ENCODE measurements around the gene MYOCD.

DNA sequence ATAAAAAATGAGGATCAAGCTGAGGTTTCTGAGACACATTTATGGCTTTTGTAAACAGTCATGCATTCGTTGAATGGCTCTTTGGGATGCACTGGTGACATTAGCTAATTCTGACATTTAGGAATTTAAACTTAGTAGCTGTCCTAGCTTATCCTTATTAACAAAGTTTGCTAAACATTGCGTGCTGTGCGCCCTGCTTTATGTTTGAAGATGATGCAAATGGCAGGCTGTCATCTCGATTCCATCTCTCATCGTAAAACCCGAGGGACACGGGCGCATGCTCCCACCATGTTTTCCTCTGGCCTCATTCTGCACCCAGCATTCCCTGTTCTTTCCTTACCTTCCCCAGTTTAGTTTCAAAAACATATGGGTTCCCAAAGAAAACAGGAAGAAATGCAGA lies 69.8 kb downstream of the MYOCD start:
- TF ChIP-seq, protein P1, sequence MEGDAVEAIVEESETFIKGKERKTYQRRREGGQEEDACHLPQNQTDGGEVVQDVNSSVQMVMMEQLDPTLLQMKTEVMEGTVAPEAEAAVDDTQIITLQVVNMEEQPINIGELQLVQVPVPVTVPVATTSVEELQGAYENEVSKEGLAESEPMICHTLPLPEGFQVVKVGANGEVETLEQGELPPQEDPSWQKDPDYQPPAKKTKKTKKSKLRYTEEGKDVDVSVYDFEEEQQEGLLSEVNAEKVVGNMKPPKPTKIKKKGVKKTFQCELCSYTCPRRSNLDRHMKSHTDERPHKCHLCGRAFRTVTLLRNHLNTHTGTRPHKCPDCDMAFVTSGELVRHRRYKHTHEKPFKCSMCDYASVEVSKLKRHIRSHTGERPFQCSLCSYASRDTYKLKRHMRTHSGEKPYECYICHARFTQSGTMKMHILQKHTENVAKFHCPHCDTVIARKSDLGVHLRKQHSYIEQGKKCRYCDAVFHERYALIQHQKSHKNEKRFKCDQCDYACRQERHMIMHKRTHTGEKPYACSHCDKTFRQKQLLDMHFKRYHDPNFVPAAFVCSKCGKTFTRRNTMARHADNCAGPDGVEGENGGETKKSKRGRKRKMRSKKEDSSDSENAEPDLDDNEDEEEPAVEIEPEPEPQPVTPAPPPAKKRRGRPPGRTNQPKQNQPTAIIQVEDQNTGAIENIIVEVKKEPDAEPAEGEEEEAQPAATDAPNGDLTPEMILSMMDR (optimal IDR thresholded peaks at IDR 0.05 in 1 of 3, IDR thresholded peaks at IDR 0.05 in 1 of 3, conservative IDR thresholded peaks at IDR 0.05 in 1 of 3; ENCODE audit: extremely low read depth in 1 of 3, insufficient read depth in 2 of 3, low read length in 3 of 3) = no peak
- no peak for TF ChIP-seq EZH2 (IDR thresholded peaks at IDR 0.05; ENCODE audit: low read length)
